ENCODE measurements around the gene CCDC57.

Gene CCDC57

GRCh38 chr17:82097184-82097918, 115.3 kb downstream of the CCDC57 start:
- DNase-seq (ENCODE audit: low read depth in 2 of 3, low spot score in 2 of 3): no peak

- DNase-seq (ENCODE audit: low read depth in 2 of 3, low spot score in 2 of 3): no peak
Observed at GRCh38 chr17:82096709-82097183, 115.9 kb downstream of the CCDC57 start.

GRCh38 chr17:82095777-82096708, 116.6 kb downstream of the CCDC57 start:
- no peak for DNase-seq (ENCODE audit: low read depth in 2 of 3, low spot score in 2 of 3)

GRCh38 chr17:82094931-82095776, 117.5 kb downstream of the CCDC57 start:
- DNase-seq (ENCODE audit: low read depth in 2 of 3, low spot score in 2 of 3): no peak

GRCh38 chr17:82092995-82093751, 119.5 kb downstream of the CCDC57 start:
- no peak for DNase-seq (ENCODE audit: low read depth in 2 of 3, low spot score in 2 of 3)

GRCh38 chr17:82092628-82092994, 120.0 kb downstream of the CCDC57 start:
- no peak for DNase-seq (ENCODE audit: low read depth in 2 of 3, low spot score in 2 of 3)

- no peak for DNase-seq (ENCODE audit: low read depth in 2 of 3, low spot score in 2 of 3)
Observed at GRCh38 chr17:82092094-82092586, 120.5 kb downstream of the CCDC57 start.

GRCh38 chr17:82091264-82092066, 121.2 kb downstream of the CCDC57 start:
- no peak for DNase-seq (ENCODE audit: low read depth in 2 of 3, low spot score in 2 of 3)

GRCh38 chr17:82090549-82091263, 121.9 kb downstream of the CCDC57 start:
- DNase-seq (ENCODE audit: low read depth in 2 of 3, low spot score in 2 of 3): no peak

GRCh38 chr17:82089723-82090548, 122.7 kb downstream of the CCDC57 start:
- DNase-seq (ENCODE audit: low read depth in 2 of 3, low spot score in 2 of 3): no peak

GRCh38 chr17:82088838-82089722, 123.6 kb downstream of the CCDC57 start:
- no peak for DNase-seq (ENCODE audit: low read depth in 2 of 3, low spot score in 2 of 3)

GRCh38 chr17:82087961-82088837, 124.4 kb downstream of the CCDC57 start:
- no peak for DNase-seq (ENCODE audit: low read depth in 2 of 3, low spot score in 2 of 3)

- no peak for DNase-seq (ENCODE audit: low read depth in 2 of 3, low spot score in 2 of 3)
Observed at GRCh38 chr17:82086941-82087906, 125.4 kb downstream of the CCDC57 start.

GRCh38 chr17:82085931-82086764, 126.5 kb downstream of the CCDC57 start:
- DNase-seq (ENCODE audit: low read depth in 2 of 3, low spot score in 2 of 3): no peak

Measured in activated CD8-positive, alpha-beta memory T cell treated with anti-CD3 and anti-CD28 coated beads for 48 hours (primary cell).